ENCODE measurements around the gene PNMT.

GRCh38 chr17:39719563-39720355 is 51.5 kb downstream of the PNMT start:
- no peak for TF ChIP-seq CTCF (conservative IDR thresholded peaks at IDR 0.05)
- no peak for TF ChIP-seq ZFX (IDR thresholded peaks at IDR 0.05)
